IPS-20b (cell line): ENCODE results near the gene BRMS1L.

Source experiments
- H3K27ac ChIP-seq: one replicate; pipeline ENCODE4 v1.5.1; 2013; ENCODE audit warnings: low read length
- H3K27me3 ChIP-seq: 2 replicates; pipeline ENCODE4 v1.6.1; 2013; ENCODE audit warnings: mild to moderate bottlenecking, low read length, inconsistent platforms; ENCODE audit not compliant: insufficient read depth
- H3K36me3 ChIP-seq: 2 replicates; pipeline ENCODE4 v1.6.1; 2013; ENCODE audit warnings: low read depth, mild to moderate bottlenecking, inconsistent platforms, low read length, moderate library complexity; ENCODE audit not compliant: insufficient read depth
- H3K4me1 ChIP-seq: 2 replicates; pipeline ENCODE4 v1.6.1; 2013; ENCODE audit warnings: mild to moderate bottlenecking, control low read depth, inconsistent platforms, low read length, moderate library complexity; ENCODE audit not compliant: insufficient read depth
- H3K4me3 ChIP-seq: 2 replicates; pipeline ENCODE4 v1.5.1; 2013; ENCODE audit warnings: mild to moderate bottlenecking, low read length, inconsistent platforms
- H3K9ac ChIP-seq: 2 replicates; pipeline ENCODE4 v1.6.1; 2013; ENCODE audit warnings: low read depth, mild to moderate bottlenecking, inconsistent platforms, low read length, moderate library complexity
- H3K9me3 ChIP-seq: 2 replicates; pipeline ENCODE4 v1.6.1; 2013; ENCODE audit warnings: mild to moderate bottlenecking, low read depth, low read length, inconsistent platforms; ENCODE audit not compliant: insufficient read depth

The BRMS1L gene

GRCh38 chr14:35878272-35879150 is 52.4 kb downstream of the BRMS1L start:
- no peaks in the 10 kb centered on the region for H3K4me1 ChIP-seq
- no peak overlapping the region for H3K27ac ChIP-seq
- no peaks in the 10 kb centered on the region for H3K9me3 ChIP-seq
- no peak overlapping the region for H3K9ac ChIP-seq
- no peak overlapping the region for H3K4me3 ChIP-seq
- H3K36me3 ChIP-seq: no peaks in the 10 kb centered on the region
- no peaks in the 10 kb centered on the region for H3K27me3 ChIP-seq

DNA sequence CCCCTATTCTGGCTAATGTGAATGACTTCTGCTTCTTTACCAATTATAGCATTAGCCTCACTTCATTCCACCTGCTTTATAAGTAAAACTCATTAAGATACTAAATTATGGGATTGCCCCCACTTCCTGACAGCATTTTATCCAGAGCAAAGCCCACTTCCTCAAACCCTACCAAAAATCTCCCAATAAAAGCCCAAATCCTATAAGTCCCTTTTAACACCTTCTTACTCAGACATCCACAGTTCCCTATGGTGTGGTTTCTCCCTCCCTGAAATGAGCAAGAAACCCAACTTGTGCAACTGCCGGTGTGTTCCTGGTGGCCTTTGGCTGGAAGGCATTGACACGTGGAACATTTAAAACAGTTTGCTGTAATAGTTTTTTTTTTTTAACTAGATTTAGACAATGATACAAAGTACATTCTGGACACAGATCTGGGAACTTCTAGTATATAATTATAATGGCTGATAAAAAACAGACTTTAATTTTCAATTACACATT is 53.1 kb downstream of the BRMS1L start:
- Histone ChIP-seq H3K27ac (no peak overlapping the region), H3K9ac (no peak overlapping the region), H3K36me3 (no peaks in the 10 kb centered on the region), H3K27me3 (no peaks in the 10 kb centered on the region), H3K9me3 (no peaks in the 10 kb centered on the region), H3K4me3 (no peak overlapping the region), H3K4me1 (no peaks in the 10 kb centered on the region; the same call in 1 of the 2 replicates)

- Histone ChIP-seq H3K36me3 (no peaks in the 10 kb centered on the region), H3K4me1 (no peaks in the 10 kb centered on the region; the same call in 1 of the 2 replicates), H3K4me3 (no peak overlapping the region), H3K27ac (no peak overlapping the region), H3K9ac (no peak overlapping the region), H3K27me3 (no peaks in the 10 kb centered on the region), H3K9me3 (no peaks in the 10 kb centered on the region)
Measured at GRCh38 chr14:35879654-35880249, 53.6 kb downstream of the BRMS1L start.

DNA sequence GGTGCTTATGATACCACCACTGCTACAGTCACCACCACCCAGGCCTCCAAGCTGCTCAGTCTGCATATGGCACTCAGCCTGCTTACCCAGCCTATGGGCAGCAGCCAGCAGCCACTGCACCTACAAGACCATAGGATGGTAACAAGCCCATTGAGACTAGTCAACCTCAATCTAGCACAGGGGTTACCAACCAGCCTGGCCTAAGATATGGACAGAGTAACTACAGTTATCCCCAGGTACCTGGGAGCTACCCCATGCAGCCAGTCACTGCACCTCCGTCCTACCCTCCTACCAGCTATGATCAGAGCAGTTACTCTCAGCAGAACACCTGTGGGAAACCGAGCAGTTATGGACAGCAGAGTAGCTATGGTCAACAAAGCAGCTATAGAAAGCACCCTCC is 55.1 kb downstream of the BRMS1L start:
- no peak overlapping the region for H3K4me3 ChIP-seq
- no peak overlapping the region for H3K9ac ChIP-seq
- no peaks in the 10 kb centered on the region for H3K9me3 ChIP-seq
- no peaks in the 10 kb centered on the region for H3K27me3 ChIP-seq
- no peaks in the 10 kb centered on the region; the same call in 1 of the 2 replicates for H3K4me1 ChIP-seq
- no peaks in the 10 kb centered on the region for H3K36me3 ChIP-seq
- no peak overlapping the region for H3K27ac ChIP-seq

DNA sequence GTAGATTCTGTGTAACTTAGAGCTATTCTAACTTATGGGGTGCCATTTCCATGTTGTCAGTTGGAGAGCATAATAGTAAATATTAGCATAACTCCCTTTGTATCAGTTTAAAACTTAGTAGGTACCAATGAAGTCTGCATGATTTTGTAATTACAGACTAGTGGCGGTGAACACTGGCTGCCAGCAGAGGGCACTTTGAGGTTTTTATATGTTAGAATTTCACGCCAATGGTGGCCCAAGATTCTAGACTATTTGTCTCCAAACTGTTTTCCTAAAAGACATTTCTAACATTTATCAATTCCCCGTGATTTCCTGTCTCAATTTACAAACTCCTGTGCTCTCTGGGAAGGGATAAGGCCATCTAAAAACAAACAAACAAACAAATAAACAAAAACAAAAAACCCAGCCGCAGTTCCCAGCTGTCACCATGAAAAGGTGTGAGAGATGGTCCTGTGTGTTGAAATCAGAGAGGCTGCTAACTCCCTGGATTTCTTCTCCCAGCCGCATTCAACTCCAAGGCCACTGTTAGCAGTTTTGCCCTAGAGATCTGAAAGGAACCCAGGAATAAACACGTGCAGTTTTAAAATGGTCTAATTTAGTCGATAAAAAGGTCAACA is 57.6 kb downstream of the BRMS1L start:
- H3K9ac ChIP-seq: no peak overlapping the region

DNA sequence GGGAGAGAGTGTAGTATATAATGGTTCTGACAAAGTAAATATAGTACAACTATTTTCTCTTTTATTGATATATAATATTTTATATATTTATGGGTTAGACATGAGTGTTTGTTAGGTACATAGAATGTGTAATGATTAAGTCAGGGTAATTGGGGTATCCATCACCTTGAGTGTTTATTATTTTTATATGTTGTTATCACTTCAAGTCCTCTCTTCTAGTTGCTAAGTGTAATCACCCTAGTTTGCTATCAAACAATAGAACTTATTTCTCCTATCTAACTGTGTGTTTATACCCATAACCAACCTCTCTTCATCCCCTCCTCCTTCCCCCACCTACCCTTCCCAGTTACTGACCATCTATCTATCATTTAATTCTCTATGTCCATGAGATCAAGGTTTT is 64.2 kb downstream of the BRMS1L start:
- Histone ChIP-seq H3K36me3 (no peaks in the 10 kb centered on the region), H3K4me3 (no peak overlapping the region), H3K27me3 (no peaks in the 10 kb centered on the region), H3K9ac (no peak overlapping the region), H3K27ac (no peak overlapping the region), H3K9me3 (no peaks in the 10 kb centered on the region), H3K4me1 (no peaks in the 10 kb centered on the region)

More for the DNA sequence above, 57.6 kb downstream of the BRMS1L start:
- Histone ChIP-seq H3K27me3 (no peaks in the 10 kb centered on the region), H3K9me3 (no peaks in the 10 kb centered on the region), H3K4me3 (no peak overlapping the region), H3K27ac (no peak overlapping the region), H3K4me1 (no peaks in the 10 kb centered on the region; the same call in 1 of the 2 replicates), H3K36me3 (no peaks in the 10 kb centered on the region)

DNA sequence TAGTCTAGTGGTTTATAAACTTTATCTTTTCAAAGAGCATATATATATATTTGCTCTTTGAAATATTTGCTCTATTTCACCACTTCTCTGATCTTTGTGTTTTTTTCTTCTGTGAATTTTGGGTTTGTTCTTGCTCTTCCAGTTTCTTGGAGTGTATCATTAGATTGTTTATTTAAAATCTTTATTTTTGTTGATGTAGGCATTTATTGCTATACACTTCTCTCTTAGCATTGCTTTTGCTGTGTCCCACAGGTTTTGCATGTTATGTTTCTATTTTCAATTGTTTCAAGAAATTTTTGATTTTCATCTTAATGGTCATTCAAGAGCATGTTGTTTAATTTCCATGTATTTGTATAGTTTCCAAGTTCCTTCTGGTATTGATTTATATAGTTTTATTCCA is 69.1 kb downstream of the BRMS1L start:
- no peaks in the 10 kb centered on the region for H3K27me3 ChIP-seq
- no peaks in the 10 kb centered on the region for H3K9me3 ChIP-seq
- H3K27ac ChIP-seq: no peak overlapping the region
- no peak overlapping the region for H3K4me3 ChIP-seq
- no peaks in the 10 kb centered on the region for H3K36me3 ChIP-seq
- H3K9ac ChIP-seq: no peak overlapping the region
- H3K4me1 ChIP-seq: no peaks in the 10 kb centered on the region

- no peaks in the 10 kb centered on the region for H3K9me3 ChIP-seq
- no peak overlapping the region for H3K4me3 ChIP-seq
- H3K27ac ChIP-seq: no peak overlapping the region
- H3K27me3 ChIP-seq: no peaks in the 10 kb centered on the region
- H3K9ac ChIP-seq: no peak overlapping the region
- no peaks in the 10 kb centered on the region for H3K36me3 ChIP-seq
- H3K4me1 ChIP-seq: no peaks in the 10 kb centered on the region
Measured at GRCh38 chr14:35897616-35898111, 71.5 kb downstream of the BRMS1L start.

DNA sequence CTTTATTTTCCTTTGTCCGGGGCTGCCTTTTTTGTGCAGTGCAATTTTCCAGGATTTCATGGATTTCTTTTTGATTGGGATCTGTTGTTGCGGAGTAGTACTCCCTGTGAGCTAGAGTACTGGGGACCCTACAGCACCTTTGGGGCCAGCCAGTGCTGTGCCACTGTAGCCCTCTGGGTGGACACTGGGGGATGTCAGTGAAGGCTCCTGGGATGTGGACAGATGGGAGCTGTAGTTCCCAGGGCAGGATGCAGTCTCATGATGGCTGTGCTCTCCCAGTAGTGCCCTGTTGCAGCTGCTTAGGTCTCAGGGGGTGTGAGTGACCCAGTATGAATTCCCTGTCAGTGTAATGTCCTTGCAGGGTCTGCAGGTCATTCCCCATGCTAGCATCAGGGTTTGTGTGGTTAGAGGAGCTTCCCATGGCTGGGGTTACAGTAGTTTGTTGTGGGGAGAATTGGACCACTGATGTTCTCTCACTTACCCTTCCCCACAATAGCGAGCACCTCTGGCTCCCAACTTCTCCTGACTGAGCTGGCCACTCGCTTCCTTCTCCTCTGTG is 72.2 kb downstream of the BRMS1L start:
- H3K4me1 ChIP-seq: no peaks in the 10 kb centered on the region
- no peak overlapping the region for H3K4me3 ChIP-seq
- no peaks in the 10 kb centered on the region for H3K9me3 ChIP-seq
- H3K27me3 ChIP-seq: no peaks in the 10 kb centered on the region
- no peak overlapping the region for H3K27ac ChIP-seq
- no peaks in the 10 kb centered on the region for H3K36me3 ChIP-seq
- H3K9ac ChIP-seq: no peak overlapping the region

DNA sequence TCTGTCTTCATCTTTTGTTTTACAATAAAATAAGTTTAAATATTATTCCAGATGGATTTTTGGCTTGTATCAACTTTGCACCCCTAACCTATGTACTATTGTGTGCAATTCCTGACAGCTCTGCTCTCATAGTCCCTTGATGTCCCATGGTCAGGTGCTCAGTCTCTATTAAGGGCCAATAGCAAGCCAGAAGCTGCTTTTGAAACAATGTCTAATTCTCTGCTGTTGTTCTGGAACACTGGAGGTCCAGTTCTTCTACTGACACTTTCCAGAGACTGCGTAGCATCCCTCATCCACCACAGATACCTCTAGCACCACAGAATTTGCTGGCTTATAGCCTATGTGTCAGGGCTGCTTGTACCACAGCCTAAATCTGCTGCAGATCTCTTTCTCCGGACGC is 74.6 kb downstream of the BRMS1L start:
- no peak overlapping the region for H3K27ac ChIP-seq
- H3K9ac ChIP-seq: no peak overlapping the region
- no peaks in the 10 kb centered on the region for H3K9me3 ChIP-seq
- H3K4me1 ChIP-seq: no peaks in the 10 kb centered on the region
- no peaks in the 10 kb centered on the region for H3K27me3 ChIP-seq
- H3K4me3 ChIP-seq: no peak overlapping the region
- H3K36me3 ChIP-seq: no peaks in the 10 kb centered on the region

- Histone ChIP-seq H3K9me3 (no peaks in the 10 kb centered on the region), H3K4me3 (no peak overlapping the region), H3K27me3 (no peaks in the 10 kb centered on the region; the same call in 1 of the 2 replicates)
Measured at GRCh38 chr14:35909665-35910064, 83.5 kb downstream of the BRMS1L start.

More at GRCh38 chr14:35909665-35910064, 83.5 kb downstream of the BRMS1L start:
- Histone ChIP-seq H3K4me1 (no peaks in the 10 kb centered on the region), H3K9ac (no peak overlapping the region), H3K27ac (no peak overlapping the region), H3K36me3 (no peaks in the 10 kb centered on the region)
